CD4-positive, CD25-positive, alpha-beta regulatory T cell (primary cell): ENCODE measurements around the gene RUFY4. TPM values are rescaled to one million over a fixed set of nuclear protein-coding genes. Genes with fewer than 3 reads are reported as not detected.
A peak's percentile ranks its signal among the peaks of the same experiment; 100 is the strongest.

Experiments used
- ATAC-seq, 2 donors: fragments of 150-1000 bp; cut with Tn5 transposase; one replicate each; pipeline ENCODE4 v1.10.0; 2021; ENCODE audit warnings: low read depth in 2 of 2, moderate number of reproducible peaks in 2 of 2, moderate library complexity in 1 of 2
- DNase-seq, 3 donors: peaks; one replicate each; pipeline versions ENCODE4 v3.0.0 to v3.0.0-alpha.2; 2012 to 2022; ENCODE audit warnings: mixed read lengths in 1 of 3
- H3K27ac ChIP-seq: one replicate; pipeline ENCODE4 v1.7.0; 2013; ENCODE audit warnings: mild to moderate bottlenecking, low read length; ENCODE audit not compliant: insufficient read depth, poor library complexity, severe bottlenecking
- H3K27me3 ChIP-seq: one replicate; pipeline ENCODE4 v1.7.0; 2013; ENCODE audit warnings: low read length; ENCODE audit not compliant: control insufficient read depth, insufficient read depth
- H3K36me3 ChIP-seq: one replicate; pipeline ENCODE4 v1.7.0; 2013; ENCODE audit warnings: mild to moderate bottlenecking, low read length, moderate library complexity; ENCODE audit not compliant: control insufficient read depth, insufficient read depth
- H3K4me1 ChIP-seq: 2 replicates; pipeline ENCODE4 v1.7.0; 2013; ENCODE audit warnings: mild to moderate bottlenecking, low read length; ENCODE audit not compliant: insufficient read depth, control insufficient read depth, poor library complexity, severe bottlenecking
- H3K4me3 ChIP-seq: one replicate; pipeline ENCODE4 v1.7.0; 2013; ENCODE audit warnings: low read depth, mild to moderate bottlenecking, low read length, moderate library complexity
- H3K9me3 ChIP-seq, 2 experiments: 1 replicate in 1 of 2; 2 replicates in 1 of 2; pipeline ENCODE4 v1.7.0; 2013; ENCODE audit warnings: low read length in 2 of 2, mild to moderate bottlenecking in 1 of 2, moderate library complexity in 1 of 2; ENCODE audit not compliant: control insufficient read depth in 2 of 2
- H3K27ac Mint-ChIP-seq, 3 donors: one replicate each; pipeline ENCODE4 v1.8.0; 2020 to 2022; ENCODE audit warnings: mild to moderate bottlenecking in 3 of 3, mixed read lengths in 3 of 3, moderate library complexity in 2 of 3
- H3K27me3 Mint-ChIP-seq: one replicate; pipeline ENCODE4 v1.8.0; 2022; ENCODE audit warnings: mild to moderate bottlenecking, mixed read lengths
- H3K36me3 Mint-ChIP-seq: one replicate; pipeline ENCODE4 v1.8.0; 2020; ENCODE audit warnings: mixed read lengths
- H3K4me1 Mint-ChIP-seq, 4 donors: one replicate each; pipeline ENCODE4 v1.8.0; 2020 to 2022; ENCODE audit warnings: mixed read lengths in 4 of 4, mild to moderate bottlenecking in 1 of 4
- H3K4me3 Mint-ChIP-seq, 4 donors: one replicate each; pipeline ENCODE4 v1.8.0; 2020 to 2022; ENCODE audit warnings: mild to moderate bottlenecking in 4 of 4, mixed read lengths in 4 of 4, moderate library complexity in 3 of 4
- H3K9me3 Mint-ChIP-seq, 7 donors: one replicate each; pipeline ENCODE4 v1.8.0; 2020 to 2022; ENCODE audit warnings: mixed read lengths in 7 of 7, mild to moderate bottlenecking in 3 of 7, moderate library complexity in 2 of 7
- polyA plus RNA-seq, 4 donors: library from polyadenylated mRNA; unstranded; fragments of 300-500 nt; fragmentation: Illumina TruSeq; gene quantifications; one replicate each; pipeline ENCODE4 v1.2.3, GENCODE V29; 2021
- total RNA-seq: library from RNA; stranded (reverse); gene quantifications from one replicate; pipeline ENCODE4 v1.2.3, GENCODE V29; 2022

RUFY4 gene
- total and polyA plus RNA-seq, 5 donors from 2014 or later, result 0.15 to 2.1 TPM; not detected in 3

GRCh38 chr2:218074031-218074430 lies 5.0 kb downstream of the RUFY4 start:
- Histone ChIP-seq H3K4me3 (no peak overlapping the region), H3K36me3 (no peaks in the 10 kb centered on the region), H3K4me1 (no peaks in the 10 kb centered on the region), H3K27ac (no peak overlapping the region), H3K9me3 (no peaks in the 10 kb centered on the region), H3K27me3 (no peaks in the 10 kb centered on the region)
- peaks cover 0 to 6% (median under 1%) of the 10 kb centered on the region in 4 donors for H3K4me1 Mint-ChIP-seq
- H3K27ac Mint-ChIP-seq, result no peak overlapping the region
- H3K4me3 Mint-ChIP-seq, result no peak overlapping the region
- peaks cover 5% of the 10 kb centered on the region for H3K27me3 Mint-ChIP-seq
- no peaks in the 10 kb centered on the region for H3K36me3 Mint-ChIP-seq
- ATAC-seq, result no peak
- H3K9me3 Mint-ChIP-seq, result peaks cover 0 to 1% (median 0%) of the 10 kb centered on the region in 7 donors
- peak in 1 of 3 donors; percentile 17 for DNase-seq

GRCh38 chr2:218075975-218076811 lies 7.1 kb downstream of the RUFY4 start:
- no peak overlapping the region for H3K27ac Mint-ChIP-seq
- Histone ChIP-seq H3K4me1 (no peaks in the 10 kb centered on the region), H3K9me3 (no peaks in the 10 kb centered on the region), H3K36me3 (no peaks in the 10 kb centered on the region), H3K27ac (no peak overlapping the region), H3K27me3 (no peaks in the 10 kb centered on the region), H3K4me3 (no peak overlapping the region)
- H3K27me3 Mint-ChIP-seq, result peaks cover 5% of the 10 kb centered on the region
- no peak overlapping the region for H3K4me3 Mint-ChIP-seq
- peaks cover 0 to 2% (median 0%) of the 10 kb centered on the region in 7 donors for H3K9me3 Mint-ChIP-seq
- DNase-seq (no peak), ATAC-seq (no peak)
- H3K4me1 Mint-ChIP-seq, result peaks cover 0 to 2% (median 0%) of the 10 kb centered on the region in 4 donors
- H3K36me3 Mint-ChIP-seq, result no peaks in the 10 kb centered on the region

GRCh38 chr2:218077464-218078216 lies 8.6 kb downstream of the RUFY4 start:
- no peak for ATAC-seq
- no peaks in the 10 kb centered on the region for H3K4me1 ChIP-seq
- DNase-seq, result no peak
- Mint-ChIP-seq H3K4me1 (peaks cover 0 to 2% (median 0%) of the 10 kb centered on the region in 4 donors), H3K4me3 (no peak overlapping the region), H3K27me3 (peaks cover 5% of the 10 kb centered on the region), H3K36me3 (no peaks in the 10 kb centered on the region), H3K9me3 (peaks cover 0 to 3% (median 0%) of the 10 kb centered on the region in 7 donors), H3K27ac (no peak overlapping the region)
- H3K36me3 ChIP-seq, result no peaks in the 10 kb centered on the region
- H3K9me3 ChIP-seq, result no peaks in the 10 kb centered on the region
- no peak overlapping the region for H3K4me3 ChIP-seq
- no peak overlapping the region for H3K27ac ChIP-seq
- H3K27me3 ChIP-seq, result no peaks in the 10 kb centered on the region

GRCh38 chr2:218079943-218080913 lies 11.2 kb downstream of the RUFY4 start:
- peaks cover 3% of the 10 kb centered on the region for H3K27me3 Mint-ChIP-seq
- no peak overlapping the region for H3K27ac ChIP-seq
- H3K36me3 Mint-ChIP-seq, result no peaks in the 10 kb centered on the region
- ATAC-seq, result no peak
- H3K27me3 ChIP-seq, result no peaks in the 10 kb centered on the region
- DNase-seq, result no peak
- H3K4me1 ChIP-seq, result no peaks in the 10 kb centered on the region
- no peaks in the 10 kb centered on the region for H3K36me3 ChIP-seq
- H3K4me3 ChIP-seq, result no peak overlapping the region
- H3K9me3 ChIP-seq, result no peaks in the 10 kb centered on the region
- no peak overlapping the region for H3K4me3 Mint-ChIP-seq
- H3K9me3 Mint-ChIP-seq, result peaks cover 0 to 6% (median 0%) of the 10 kb centered on the region in 7 donors
- H3K27ac Mint-ChIP-seq, result no peak overlapping the region
- H3K4me1 Mint-ChIP-seq, result peaks cover 0 to 2% (median 0%) of the 10 kb centered on the region in 4 donors

- Histone ChIP-seq H3K36me3 (no peaks in the 10 kb centered on the region), H3K27ac (no peak overlapping the region), H3K4me3 (no peak overlapping the region), H3K4me1 (no peaks in the 10 kb centered on the region), H3K27me3 (no peaks in the 10 kb centered on the region), H3K9me3 (peaks cover under 1 to 2% of the 10 kb centered on the region in 2 experiments)
- H3K27me3 Mint-ChIP-seq, result peaks cover 1% of the 10 kb centered on the region
- DNase-seq (no peak), ATAC-seq (no peak)
- no peak overlapping the region for H3K4me3 Mint-ChIP-seq
- peaks cover 0 to 2% (median 0%) of the 10 kb centered on the region in 4 donors for H3K4me1 Mint-ChIP-seq
- peaks cover 0 to 7% (median 2%) of the 10 kb centered on the region in 7 donors for H3K9me3 Mint-ChIP-seq
- no peaks in the 10 kb centered on the region for H3K36me3 Mint-ChIP-seq
- H3K27ac Mint-ChIP-seq, result no peak overlapping the region
Observed at GRCh38 chr2:218081063-218081462, 12.0 kb downstream of the RUFY4 start.

GRCh38 chr2:218081695-218082094 lies 12.6 kb downstream of the RUFY4 start:
- Histone ChIP-seq H3K9me3 (peaks cover 7 to 8% of the 10 kb centered on the region in 2 experiments), H3K4me3 (no peak overlapping the region), H3K4me1 (no peaks in the 10 kb centered on the region), H3K27me3 (no peaks in the 10 kb centered on the region), H3K36me3 (no peaks in the 10 kb centered on the region), H3K27ac (no peak overlapping the region)
- Mint-ChIP-seq H3K36me3 (no peaks in the 10 kb centered on the region), H3K4me1 (peaks cover 0 to 2% (median 0%) of the 10 kb centered on the region in 4 donors), H3K27me3 (peaks cover 5% of the 10 kb centered on the region), H3K9me3 (peaks cover 0 to 13% (median 7%) of the 10 kb centered on the region in 7 donors), H3K4me3 (no peak overlapping the region), H3K27ac (no peak overlapping the region)
- no peak for DNase-seq
- no peak for ATAC-seq
